ENCODE data around the gene DIP2A. TPM values are rescaled to one million over a fixed set of nuclear protein-coding genes. Genes with fewer than 3 reads are reported as not detected.

DIP2A gene
- total and polyA plus RNA-seq, 2 experiments from 2014 or later = 18.5 to 36.3 TPM

- no peak for ATAC-seq
- peaks cover 7% of the 10 kb centered on the region; the same call in 2 of the 3 replicates for H3K36me3 Mint-ChIP-seq (ENCODE audit: low read depth)
Observed at GRCh38 chr21:46491553-46491952, 32.9 kb downstream of the DIP2A start.

DNA sequence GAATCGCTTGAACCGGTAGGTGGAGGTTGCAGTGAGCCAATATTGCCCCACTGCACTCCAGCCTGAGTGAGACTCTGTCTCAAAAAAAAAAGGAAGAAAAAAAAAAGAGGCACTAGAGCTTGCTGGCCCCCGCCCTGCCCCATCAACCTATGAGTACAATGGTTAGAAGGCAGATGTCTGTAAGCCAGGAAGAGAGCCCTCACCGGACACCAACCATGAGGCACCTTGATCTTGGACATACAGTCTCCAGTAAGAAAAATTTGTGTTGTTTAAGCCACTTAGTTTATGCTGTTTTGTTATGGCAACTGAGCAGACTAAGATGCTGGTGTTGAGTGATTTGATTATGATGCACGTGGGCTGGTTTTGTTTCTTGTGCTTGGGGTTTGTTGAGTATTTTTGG is 34.2 kb downstream of the DIP2A start:
- Histone ChIP-seq H3K79me2 (replicated peaks; ENCODE audit: insufficient read depth) (no peaks in the 10 kb centered on the region), H3K27ac (ENCODE audit: low read depth) (no peak overlapping the region), H2AFZ (no peak overlapping the region), H3K4me2 (no peak overlapping the region), H4K20me1 (replicated peaks; ENCODE audit: insufficient read depth) (peaks cover 5% of the 10 kb centered on the region; the same call in 1 of the 2 replicates), H3K36me3 (ENCODE audit: insufficient read depth) (peaks cover 14% of the 10 kb centered on the region; the same call in 1 of the 2 replicates), H3K4me1 (ENCODE audit: insufficient read depth) (no peaks in the 10 kb centered on the region), H3F3A (replicated peaks; ENCODE audit: low read depth) (no peaks in the 10 kb centered on the region), H3K4me3 (no peak overlapping the region), H3K9me2 (ENCODE audit: insufficient read depth) (no peaks in the 10 kb centered on the region), H3K27me3 (ENCODE audit: insufficient read depth) (no peaks in the 10 kb centered on the region)
- Mint-ChIP-seq H3K36me3 (ENCODE audit: low read depth) (peaks cover 7% of the 10 kb centered on the region; the same call in 2 of the 3 replicates), H3K4me3 (no peak overlapping the region), H3K27ac (no peak overlapping the region), H3K9me3 (no peaks in the 10 kb centered on the region), H3K4me1 (peaks cover 4% of the 10 kb centered on the region), H3K27me3 (ENCODE audit: insufficient read depth, low read depth, poor library complexity) (peaks cover 3% of the 10 kb centered on the region)
- no peak for DNase-seq (ENCODE audit: low spot score)
- ATAC-seq = no peak
- TF ChIP-seq ZNF114 (CRISPR knock-in tag; IDR thresholded peaks at IDR 0.05) (no peak), CREB1 (CRISPR knock-in tag; IDR thresholded peaks at IDR 0.05; ENCODE audit: low read depth) (no peak), ZNF462 (CRISPR knock-in tag; IDR thresholded peaks at IDR 0.05) (no peak), JUNB (IDR thresholded peaks at IDR 0.05; ENCODE audit: unreplicated experiment) (no peak), ETS1 (IDR thresholded peaks at IDR 0.05) (no peak)
- TF ChIP-seq, protein P1, sequence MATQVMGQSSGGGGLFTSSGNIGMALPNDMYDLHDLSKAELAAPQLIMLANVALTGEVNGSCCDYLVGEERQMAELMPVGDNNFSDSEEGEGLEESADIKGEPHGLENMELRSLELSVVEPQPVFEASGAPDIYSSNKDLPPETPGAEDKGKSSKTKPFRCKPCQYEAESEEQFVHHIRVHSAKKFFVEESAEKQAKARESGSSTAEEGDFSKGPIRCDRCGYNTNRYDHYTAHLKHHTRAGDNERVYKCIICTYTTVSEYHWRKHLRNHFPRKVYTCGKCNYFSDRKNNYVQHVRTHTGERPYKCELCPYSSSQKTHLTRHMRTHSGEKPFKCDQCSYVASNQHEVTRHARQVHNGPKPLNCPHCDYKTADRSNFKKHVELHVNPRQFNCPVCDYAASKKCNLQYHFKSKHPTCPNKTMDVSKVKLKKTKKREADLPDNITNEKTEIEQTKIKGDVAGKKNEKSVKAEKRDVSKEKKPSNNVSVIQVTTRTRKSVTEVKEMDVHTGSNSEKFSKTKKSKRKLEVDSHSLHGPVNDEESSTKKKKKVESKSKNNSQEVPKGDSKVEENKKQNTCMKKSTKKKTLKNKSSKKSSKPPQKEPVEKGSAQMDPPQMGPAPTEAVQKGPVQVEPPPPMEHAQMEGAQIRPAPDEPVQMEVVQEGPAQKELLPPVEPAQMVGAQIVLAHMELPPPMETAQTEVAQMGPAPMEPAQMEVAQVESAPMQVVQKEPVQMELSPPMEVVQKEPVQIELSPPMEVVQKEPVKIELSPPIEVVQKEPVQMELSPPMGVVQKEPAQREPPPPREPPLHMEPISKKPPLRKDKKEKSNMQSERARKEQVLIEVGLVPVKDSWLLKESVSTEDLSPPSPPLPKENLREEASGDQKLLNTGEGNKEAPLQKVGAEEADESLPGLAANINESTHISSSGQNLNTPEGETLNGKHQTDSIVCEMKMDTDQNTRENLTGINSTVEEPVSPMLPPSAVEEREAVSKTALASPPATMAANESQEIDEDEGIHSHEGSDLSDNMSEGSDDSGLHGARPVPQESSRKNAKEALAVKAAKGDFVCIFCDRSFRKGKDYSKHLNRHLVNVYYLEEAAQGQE (IDR thresholded peaks at IDR 0.05; ENCODE audit: unreplicated experiment) = no peak

More at GRCh38 chr21:46491553-46491952, 32.9 kb downstream of the DIP2A start:
- Histone ChIP-seq H3K4me2 (no peak overlapping the region), H3K27me3 (ENCODE audit: insufficient read depth) (no peaks in the 10 kb centered on the region), H3K27ac (ENCODE audit: low read depth) (no peak overlapping the region), H3K79me2 (replicated peaks; ENCODE audit: insufficient read depth) (no peaks in the 10 kb centered on the region), H3K36me3 (ENCODE audit: insufficient read depth) (peaks cover 16% of the 10 kb centered on the region; the same call in 1 of the 2 replicates), H3K4me1 (ENCODE audit: insufficient read depth) (no peaks in the 10 kb centered on the region), H3K9me2 (ENCODE audit: insufficient read depth) (no peaks in the 10 kb centered on the region), H3K4me3 (no peak overlapping the region), H2AFZ (no peak overlapping the region), H4K20me1 (replicated peaks; ENCODE audit: insufficient read depth) (peaks cover 6% of the 10 kb centered on the region; the same call in 1 of the 2 replicates), H3F3A (replicated peaks; ENCODE audit: low read depth) (no peaks in the 10 kb centered on the region)
- no peak for DNase-seq (ENCODE audit: low spot score)
- peaks cover 3% of the 10 kb centered on the region for H3K27me3 Mint-ChIP-seq (ENCODE audit: insufficient read depth, low read depth, poor library complexity)
- peaks cover 4% of the 10 kb centered on the region for H3K4me1 Mint-ChIP-seq
- H3K27ac Mint-ChIP-seq = no peak overlapping the region
- H3K4me3 Mint-ChIP-seq = no peak overlapping the region
- TF ChIP-seq, protein P2, sequence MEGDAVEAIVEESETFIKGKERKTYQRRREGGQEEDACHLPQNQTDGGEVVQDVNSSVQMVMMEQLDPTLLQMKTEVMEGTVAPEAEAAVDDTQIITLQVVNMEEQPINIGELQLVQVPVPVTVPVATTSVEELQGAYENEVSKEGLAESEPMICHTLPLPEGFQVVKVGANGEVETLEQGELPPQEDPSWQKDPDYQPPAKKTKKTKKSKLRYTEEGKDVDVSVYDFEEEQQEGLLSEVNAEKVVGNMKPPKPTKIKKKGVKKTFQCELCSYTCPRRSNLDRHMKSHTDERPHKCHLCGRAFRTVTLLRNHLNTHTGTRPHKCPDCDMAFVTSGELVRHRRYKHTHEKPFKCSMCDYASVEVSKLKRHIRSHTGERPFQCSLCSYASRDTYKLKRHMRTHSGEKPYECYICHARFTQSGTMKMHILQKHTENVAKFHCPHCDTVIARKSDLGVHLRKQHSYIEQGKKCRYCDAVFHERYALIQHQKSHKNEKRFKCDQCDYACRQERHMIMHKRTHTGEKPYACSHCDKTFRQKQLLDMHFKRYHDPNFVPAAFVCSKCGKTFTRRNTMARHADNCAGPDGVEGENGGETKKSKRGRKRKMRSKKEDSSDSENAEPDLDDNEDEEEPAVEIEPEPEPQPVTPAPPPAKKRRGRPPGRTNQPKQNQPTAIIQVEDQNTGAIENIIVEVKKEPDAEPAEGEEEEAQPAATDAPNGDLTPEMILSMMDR (conservative IDR thresholded peaks at IDR 0.05; ENCODE audit: low read depth in 2 of 2) = no peak
- TF ChIP-seq EZH2 (IDR thresholded peaks at IDR 0.05; ENCODE audit: low read depth, unreplicated experiment) = no peak
- H3K9me3 Mint-ChIP-seq = no peaks in the 10 kb centered on the region

All from GM23338 (cell line).